Measurements from ENCODE around the gene NXN. TPM values are rescaled to one million over a fixed set of nuclear protein-coding genes. Genes with fewer than 3 reads are reported as not detected.

The NXN gene
- total RNA-seq, result 44.3 TPM

DNA sequence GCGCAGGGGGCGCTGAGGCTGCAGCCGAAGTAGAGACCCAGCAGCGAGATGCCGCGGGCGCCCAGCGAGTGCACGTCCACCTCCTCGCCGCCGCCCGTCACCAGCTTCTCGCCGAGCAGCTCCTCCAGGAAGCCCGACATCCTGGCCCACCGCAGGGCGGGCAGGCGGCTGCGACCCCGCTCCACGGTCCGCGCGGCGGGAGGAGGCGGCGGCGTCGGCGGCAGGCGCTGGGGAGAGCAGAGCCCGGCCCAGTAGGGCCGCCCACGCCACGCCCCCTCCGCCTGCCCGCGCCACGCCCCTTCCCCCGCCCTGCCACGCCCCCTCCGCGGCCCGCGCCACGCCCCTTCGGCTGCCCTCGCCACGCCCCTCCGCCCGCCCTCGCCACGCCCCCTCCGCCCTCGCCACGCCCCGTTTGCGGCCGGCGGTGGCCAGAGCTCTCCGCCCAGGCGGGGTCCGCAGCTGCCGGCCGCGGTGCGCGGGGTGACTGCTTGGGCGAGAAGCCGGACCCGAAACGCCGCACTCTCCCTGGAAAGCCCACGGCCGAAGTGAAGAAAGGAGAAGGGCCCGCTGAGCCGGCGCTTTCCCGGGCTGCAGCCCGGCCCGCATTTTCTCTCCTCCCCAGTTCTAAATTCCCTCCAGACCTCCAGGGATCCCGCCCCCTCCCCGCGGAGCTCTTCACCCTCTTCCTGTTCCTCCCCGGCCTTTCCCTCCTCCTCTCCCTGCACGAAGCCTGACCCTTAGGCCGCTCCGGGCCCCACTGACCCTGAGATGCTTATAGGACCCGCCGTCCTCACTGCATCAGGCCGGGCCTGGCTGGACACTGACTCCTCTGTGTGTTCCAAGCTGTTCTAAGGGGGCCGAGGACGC lies at the start of gene NXN:
Gene NXN, minus strand, starts transcription at position 238 of the 867 bp plus-strand sequence.
- peak; percentile 87 for ATAC-seq
- intact Hi-C loops (cut with DNase I), result loop anchor here (5.0 kb wide), 1 partner anchor 182 kb away; no protein-coding TSS in a partner anchor
- DNase-seq (ENCODE audit: low spot score), result peak; percentile 94

DNA sequence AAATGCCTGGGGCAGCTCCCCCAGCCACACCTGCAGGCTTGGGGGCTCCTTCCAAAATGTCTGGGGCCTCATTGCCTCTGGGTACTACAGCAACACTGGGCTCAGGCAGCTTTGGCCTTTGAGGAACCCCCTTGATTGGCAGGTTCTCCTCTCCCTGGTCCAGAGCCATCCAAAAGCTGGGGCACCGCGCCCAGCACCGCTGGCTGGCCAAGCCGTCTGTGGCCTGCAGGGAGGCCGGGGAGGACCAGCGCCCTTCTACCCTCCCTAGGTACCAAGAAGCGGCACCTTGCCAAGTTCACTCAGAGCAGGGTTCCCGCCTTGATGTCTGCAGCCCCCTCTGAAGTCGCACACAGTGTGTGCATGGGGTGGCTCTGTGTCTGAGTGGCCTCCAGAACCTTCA lies 47.5 kb upstream of the NXN start:
- intact Hi-C loops (cut with DNase I), result no loop called here
- ATAC-seq (no peak), DNase-seq (ENCODE audit: low spot score) (no peak)

DNA sequence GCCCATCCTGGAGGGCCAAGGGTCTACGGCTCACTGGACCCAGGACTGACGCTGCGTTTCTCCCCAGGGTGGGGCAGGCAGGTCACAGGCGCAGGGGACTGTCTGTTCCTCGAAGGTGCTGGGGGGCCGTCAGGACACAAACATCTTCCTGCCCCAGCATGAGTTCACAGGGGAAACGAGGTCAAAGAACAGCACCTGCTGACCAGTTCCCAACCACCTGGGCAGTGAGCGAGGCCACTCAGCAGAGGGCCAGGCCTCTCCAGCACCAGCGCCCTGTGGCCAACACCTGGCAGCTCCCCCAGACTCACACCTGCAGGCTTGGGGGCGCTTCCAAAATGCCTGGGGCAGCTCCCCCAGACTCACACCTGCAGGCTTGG lies 47.0 kb upstream of the NXN start:
- intact Hi-C loops (cut with DNase I), result no loop called here
- DNase-seq (ENCODE audit: low spot score) (no peak), ATAC-seq (no peak)

DNA sequence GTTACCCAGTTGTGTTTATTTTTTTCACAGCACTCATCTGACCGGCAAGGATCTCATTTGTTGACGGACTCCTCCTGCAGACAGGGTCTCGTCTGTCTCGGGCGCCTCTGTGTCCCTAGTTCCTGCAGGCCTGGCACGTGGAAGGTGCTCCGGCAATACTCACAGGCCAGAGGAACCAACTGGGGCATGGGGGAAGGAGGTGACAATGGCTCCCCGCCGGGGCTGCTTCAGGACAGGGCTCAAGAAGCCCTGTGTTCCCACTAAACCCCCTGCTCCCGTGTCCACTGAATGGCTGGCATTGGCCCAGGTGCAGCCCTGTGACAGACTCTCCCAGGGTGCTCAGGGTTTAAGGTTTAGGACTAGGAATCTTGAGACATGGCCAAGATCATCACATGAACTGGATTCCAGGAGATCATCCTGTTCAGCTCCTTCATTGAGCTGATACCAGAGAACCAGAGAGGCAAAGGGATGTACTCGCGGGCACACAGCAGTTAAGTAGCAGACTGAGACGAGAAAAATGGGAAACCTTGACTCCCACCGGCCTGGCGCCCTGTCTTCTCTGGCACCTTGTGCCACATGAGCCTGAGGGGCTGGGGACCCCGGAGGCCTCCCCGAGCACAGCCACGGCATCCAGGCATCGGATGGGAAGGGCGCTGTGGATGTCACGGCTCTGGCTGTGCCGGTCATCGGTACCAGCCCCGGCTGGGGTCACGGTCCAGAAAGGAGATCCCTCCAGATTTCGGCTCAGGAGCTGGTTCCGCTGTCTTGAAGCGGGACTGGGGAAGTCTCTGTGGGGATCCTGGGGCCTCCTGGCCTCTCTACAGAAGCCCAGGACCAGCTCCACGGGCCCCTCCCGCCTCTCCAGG lies 46.4 kb upstream of the NXN start:
- intact Hi-C loops (cut with DNase I), result no loop called here
- no peak for ATAC-seq

DNA sequence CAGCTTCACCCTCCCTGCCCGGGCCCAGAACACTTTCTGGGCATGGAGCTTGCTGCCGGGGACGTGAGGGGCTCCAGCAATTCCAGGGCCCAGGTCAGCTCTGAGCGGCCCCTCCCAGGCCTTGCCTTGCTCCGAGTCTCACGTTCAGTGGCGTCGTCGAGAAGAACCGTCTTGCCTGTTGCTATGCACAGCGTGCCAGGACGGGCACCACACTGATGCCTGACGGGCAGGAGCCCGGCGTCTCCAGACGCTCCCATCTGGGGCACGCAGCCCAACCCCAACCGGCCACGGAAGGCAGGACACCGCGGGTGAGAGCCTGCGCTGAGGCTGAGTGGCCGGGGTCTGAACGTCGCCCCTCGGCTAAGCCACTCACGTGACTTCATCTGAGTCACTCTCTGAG lies 44.5 kb upstream of the NXN start:
- ATAC-seq (no peak), DNase-seq (ENCODE audit: low spot score) (no peak)
- intact Hi-C loops (cut with DNase I), result no loop called here

More for the DNA sequence above, 46.4 kb upstream of the NXN start:
- no peak for DNase-seq (ENCODE audit: low spot score)

DNA sequence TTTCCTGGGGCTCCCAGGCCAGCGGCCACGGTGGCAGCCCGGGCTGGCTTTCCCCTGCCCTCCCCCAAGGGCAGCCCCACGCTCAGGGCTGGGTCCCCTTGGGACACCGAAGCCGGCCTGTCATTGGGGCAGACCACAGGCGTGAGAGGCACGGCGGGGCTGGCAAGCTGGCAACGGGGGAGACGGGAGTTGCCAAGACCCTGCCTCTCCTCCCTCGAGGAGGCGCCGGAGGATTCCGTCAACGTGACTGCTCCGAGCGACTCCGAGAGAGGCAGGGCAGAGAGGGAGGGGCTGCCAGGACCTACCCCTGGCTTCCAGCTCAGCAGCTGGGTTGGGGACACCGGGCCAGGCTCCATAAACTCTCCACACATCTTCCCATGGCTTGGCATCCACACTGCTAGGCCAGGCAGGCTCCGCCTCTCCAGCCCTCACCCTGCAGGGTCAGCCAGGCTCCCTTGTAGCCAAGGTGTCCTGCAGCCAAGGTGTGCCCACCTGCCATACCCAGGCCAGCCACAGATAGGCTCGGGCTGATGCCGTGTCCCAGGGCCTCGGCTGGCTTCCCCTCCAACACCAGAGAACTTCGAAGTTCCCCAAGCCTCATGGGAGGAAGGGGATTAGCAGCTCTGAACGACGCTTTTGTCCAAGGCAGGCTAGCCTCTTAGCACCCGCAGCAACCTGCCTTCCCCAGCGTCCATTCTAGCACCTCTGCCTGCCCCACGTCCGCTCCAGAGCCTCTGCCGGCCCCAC lies 42.9 kb upstream of the NXN start:
- intact Hi-C loops (cut with DNase I), result no loop called here
- DNase-seq (ENCODE audit: low spot score) (no peak), ATAC-seq (peak; percentile 35)

DNA sequence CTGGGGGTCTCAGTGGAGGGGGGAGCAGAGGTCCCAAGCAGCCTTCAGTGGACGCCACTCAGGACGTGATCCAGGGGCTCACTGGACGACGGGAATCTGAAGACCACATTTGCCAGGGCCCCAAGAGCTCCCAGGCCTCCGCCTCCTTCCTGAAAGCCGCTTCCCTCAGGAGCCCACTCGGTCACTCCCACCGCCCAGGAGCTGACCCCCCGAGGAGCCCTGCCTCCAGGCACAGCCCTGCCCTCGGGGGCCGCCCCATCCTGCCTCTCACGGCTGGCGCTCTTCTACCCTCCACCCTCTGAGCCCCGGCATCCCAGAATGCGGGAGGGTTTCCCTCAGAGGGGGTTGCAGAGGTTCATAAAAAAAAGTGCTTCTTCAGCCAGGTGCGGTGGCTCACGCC lies 41.6 kb upstream of the NXN start:
- intact Hi-C loops (cut with DNase I), result no loop called here
- DNase-seq (ENCODE audit: low spot score) (no peak), ATAC-seq (no peak)

DNA sequence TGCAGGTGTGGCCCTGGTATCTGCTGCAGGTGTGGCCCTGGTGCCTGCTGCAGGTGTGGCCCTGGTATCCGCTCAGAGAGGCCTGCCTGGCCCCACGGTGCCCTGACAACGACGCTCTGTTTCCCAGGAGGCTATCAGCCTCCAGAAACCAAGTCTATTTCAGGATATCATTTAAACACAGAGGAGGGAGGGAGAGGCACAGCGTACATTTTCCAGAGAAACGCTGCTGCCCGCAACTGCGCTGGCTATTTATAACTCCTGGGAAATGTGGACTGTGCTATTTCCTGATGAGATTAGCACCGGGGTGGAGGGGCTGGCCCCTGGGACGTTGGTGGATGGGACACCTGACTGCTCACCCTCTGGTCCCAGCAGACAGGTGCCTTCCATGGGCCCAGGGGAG lies 39.9 kb upstream of the NXN start:
- DNase-seq (ENCODE audit: low spot score) (no peak), ATAC-seq (no peak)
- intact Hi-C loops (cut with DNase I), result no loop called here

DNA sequence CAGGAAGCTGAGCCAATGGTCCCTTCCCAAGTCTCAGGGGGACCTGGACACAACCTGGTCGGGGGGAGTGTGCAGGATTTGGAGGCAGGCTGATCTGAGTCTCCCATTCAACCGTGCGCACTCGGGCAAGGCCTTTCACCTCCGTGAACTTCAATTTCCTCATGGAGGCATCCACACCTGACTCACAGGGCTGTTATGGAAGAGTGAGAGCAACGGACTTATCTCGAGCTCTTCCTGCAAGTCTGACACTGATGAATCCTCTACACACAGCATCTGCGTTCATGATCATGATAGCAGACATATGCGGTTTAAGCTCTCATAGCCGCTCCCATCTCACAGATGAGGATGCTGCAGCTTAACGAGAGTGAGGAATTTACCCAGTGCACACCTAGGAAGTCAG lies 39.0 kb upstream of the NXN start:
- intact Hi-C loops (cut with DNase I), result no loop called here
- DNase-seq (ENCODE audit: low spot score), result no peak
- ATAC-seq, result no peak

DNA sequence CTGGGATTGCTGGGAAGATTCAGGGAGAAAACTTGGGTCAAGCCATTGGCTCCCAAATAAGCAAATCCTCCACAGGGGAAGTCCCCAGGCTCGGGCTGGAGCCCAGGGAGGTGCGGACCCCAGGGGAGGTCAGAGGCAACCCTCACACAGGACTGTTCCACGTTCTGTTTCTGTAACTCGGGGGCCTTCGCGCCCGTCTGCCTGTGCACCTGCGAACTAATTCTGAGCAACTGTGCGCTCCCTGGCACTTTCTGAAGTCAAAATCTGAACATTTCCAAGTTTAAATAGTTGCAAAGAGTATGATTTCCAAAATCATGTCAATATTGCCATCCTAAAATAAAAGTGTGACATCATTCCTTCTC lies 34.1 kb upstream of the NXN start:
- intact Hi-C loops (cut with DNase I), result no loop called here
- DNase-seq (ENCODE audit: low spot score) (no peak), ATAC-seq (no peak)

DNA sequence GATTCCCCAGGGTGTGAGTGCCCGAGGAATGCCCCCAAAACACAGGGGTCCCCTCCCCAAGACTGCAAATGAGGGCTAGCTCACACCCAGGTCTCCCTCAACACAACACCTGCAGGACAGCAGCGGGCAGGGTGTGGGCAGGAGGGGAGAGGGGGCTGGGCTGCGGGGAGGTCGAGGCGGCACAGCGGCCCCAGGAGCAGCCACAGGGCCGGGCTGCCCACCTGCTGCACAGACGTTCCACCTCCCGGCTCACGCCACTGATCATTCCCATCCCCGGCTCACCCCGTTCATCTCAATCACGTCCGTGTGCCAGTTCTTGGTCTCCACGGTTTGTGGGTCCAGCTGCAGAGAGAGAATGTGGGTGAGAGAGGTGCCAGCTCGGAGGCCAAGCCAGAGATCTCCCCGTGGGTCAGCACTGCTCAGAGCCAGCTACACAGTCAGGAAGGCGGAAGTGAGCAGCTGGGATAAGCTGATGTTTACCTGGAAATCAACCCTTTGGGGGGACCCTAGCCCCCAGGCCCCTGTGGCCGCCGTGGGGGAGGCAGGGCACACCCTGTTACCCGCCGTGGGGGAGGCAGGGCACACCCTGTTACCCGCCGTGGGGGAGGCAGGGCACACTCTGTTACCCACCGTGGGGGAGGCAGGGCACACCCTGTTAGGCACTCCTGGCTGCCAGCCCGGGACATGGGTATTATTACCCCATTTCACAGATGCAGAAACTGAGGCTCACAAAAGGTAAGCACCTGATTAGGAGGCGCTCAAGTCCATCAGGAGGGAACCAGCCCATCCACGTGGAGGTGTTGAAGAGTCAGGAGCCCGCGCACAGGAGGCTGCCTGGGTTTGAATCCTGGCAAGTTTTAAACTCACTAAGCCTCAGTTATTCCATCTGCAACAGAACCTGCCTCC lies 33.5 kb upstream of the NXN start:
- intact Hi-C loops (cut with DNase I), result no loop called here
- DNase-seq (ENCODE audit: low spot score), result no peak
- ATAC-seq, result no peak

DNA sequence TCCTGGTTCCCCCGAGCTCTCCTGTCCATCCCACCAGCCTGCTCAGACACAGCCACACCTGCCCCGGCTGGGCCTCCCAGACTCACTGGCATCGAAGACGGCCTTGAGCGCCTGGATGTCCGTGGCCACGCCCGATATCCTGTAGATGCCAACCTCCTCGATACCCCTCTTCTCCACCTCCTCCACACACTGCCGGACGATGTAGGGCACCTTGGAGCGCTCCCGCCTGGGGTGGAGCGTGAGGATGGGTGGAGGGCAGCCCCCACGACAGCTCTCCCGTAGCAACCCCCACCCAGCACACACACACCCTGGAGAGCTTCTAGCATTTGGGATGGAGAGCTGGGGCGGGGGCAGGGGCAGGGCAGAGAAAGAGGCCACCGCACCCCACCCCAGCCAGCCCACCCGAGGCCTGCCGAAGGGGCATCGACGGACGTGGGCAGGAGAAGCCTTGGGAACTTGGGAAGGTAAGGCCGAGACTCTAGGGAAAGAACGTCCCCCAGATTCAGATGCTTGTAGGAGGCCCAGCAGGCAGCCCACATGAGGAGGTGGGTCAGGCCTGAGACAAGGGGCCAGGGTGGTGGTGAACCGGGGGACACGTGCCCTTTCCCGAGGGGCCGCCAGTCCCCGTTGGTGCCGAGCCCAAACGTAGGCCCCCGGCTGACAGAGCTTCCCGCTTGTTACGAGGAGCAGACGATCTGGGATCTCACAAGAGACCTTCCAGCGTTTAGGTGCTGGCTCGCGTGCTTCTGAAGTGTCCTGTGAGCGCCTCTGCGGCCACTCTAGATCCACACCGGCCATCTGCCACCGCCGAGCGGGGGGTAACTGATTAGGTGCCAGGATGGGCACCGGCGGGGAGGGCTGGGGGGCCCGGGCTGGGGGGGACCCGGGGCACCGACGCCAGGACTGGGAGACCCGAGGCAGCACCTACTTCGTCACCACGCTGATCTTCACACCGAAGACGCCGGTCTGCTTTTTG lies 32.5 kb upstream of the NXN start:
- intact Hi-C loops (cut with DNase I), result no loop called here

DNA sequence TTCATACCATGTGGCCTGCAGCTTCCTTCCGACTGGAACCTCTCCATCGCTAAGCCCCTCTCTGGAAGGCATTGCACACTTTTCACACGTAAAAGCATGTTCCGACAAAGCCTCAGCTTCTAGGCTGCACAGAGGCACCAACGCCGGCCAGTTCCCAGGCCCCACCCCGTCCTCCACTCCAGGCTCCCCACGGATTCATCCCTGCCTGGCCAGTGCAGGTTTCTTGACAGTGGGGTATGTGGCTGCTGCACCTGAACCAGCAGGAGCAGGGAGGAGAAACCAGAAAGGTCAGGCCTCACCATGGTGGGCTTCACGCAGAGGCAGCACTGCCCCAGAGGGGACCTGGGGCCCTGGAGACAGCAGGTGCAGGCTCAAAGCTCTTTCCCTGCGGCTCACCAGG lies 31.6 kb upstream of the NXN start:
- DNase-seq (ENCODE audit: low spot score), result no peak
- ATAC-seq, result no peak
- intact Hi-C loops (cut with DNase I), result no loop called here

More for the DNA sequence above, 32.5 kb upstream of the NXN start:
- no peak for DNase-seq (ENCODE audit: low spot score)
- ATAC-seq, result no peak

DNA sequence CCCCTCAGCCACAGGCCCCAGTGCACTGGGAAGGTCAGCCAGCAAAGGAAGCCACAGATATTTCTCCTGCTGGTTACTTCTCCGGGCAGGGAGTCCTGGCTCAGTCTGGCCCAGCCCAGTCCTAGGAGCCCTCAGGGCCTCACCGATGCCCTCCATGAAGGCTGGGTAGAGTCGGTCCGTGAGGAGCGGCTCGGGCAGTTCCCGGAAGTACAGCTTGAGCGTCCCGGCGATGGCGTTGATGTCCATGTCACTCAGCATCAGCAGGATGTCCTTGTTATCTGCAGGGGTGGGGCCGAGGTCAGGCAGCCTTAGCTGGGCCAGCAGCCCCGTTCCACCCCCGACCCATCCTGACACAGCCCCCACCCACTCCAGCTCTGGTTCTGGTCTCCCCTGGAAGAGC lies 31.0 kb upstream of the NXN start:
- DNase-seq (ENCODE audit: low spot score) (no peak), ATAC-seq (no peak)
- intact Hi-C loops (cut with DNase I), result no loop called here

DNA sequence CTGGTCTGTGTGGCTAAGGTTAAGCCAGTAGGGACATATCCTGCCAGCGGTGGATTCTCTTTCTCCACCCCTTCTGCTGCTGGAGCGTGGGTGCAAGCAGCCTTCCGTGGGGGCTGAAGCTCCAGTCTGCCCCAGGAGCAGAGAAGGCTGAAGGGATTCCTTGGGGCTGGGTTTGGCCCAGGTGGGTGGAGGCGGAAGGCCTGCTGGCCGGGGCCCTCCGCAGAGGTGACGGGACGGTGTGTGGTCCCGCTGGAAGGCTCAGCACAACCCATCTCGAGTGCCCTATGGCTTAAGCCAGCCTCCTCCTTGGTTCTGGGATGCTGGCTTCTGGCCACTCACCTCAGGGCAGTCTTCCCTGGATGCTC lies 30.5 kb upstream of the NXN start:
- DNase-seq (ENCODE audit: low spot score) (no peak), ATAC-seq (no peak)
- intact Hi-C loops (cut with DNase I), result no loop called here

DNA sequence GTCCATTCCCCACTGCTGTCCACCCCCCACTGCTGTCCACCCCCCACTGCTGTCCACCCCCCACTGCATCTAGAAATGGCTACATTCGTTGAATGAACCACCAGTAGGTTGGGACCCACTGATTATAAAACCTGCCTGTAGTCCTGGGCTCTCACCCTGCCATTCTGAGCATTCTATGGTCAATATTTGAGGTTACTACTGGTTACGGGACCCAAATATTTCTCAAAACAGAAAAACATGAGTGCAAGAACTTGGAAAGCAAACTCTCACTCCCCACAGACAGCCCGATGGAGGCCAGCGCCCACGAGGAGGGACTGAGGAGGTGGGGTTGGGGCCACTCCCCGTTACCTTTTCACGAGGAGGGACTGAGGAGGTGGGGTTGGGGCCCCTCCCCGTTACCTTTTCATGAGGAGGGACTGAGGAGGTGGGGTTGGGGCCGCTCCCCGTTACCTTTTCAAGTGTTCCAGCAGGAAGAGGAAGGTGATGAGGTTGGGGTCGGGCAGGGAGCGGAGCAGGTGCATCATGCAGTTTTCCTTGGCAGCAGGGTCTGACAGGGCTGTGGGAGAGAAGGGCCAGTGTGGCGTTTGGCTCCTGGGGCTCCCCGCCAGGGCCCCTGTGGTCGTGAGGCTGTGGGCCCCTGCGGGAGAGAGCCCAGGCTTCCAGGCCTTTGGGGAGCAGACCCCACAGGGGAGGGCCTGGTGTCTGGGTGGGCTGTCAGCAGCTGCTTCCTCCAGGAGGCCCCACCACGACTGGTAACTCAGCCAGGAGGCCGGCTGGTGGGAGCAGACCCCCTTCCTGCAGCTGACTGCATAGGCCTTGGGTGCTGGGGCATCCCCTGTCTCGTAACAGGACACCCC lies 29.9 kb upstream of the NXN start:
- intact Hi-C loops (cut with DNase I), result loop anchor here (10.0 kb wide), 1 partner anchor 45 kb away; no protein-coding TSS in a partner anchor
- DNase-seq (ENCODE audit: low spot score) (no peak), ATAC-seq (no peak)

All from sciatic nerve (tissue), 2 donors.